RWPE2 (cell line): ENCODE data around the gene NBR1.
"Not testable (repeated sequence)": the region's sequence is repeated elsewhere in the genome, so short reads cannot be mapped to it uniquely, and the experiment has no call there.

Experiments
- ATAC-seq: fragments of 200-7000 bp; cut with Tn5 transposase; 3 replicates; pipeline ENCODE4 v1.9.1; 2021; ENCODE audit warnings: low read depth
- DNase-seq: peaks from one replicate; pipeline ENCODE4 v3.0.0-alpha.2; 2020; ENCODE audit warnings: low spot score
- H3K27ac ChIP-seq: fragments of 450-650 bp; 2 replicates; pipeline ENCODE4 v1.5.1; 2017; ENCODE audit warnings: mild to moderate bottlenecking; ENCODE audit not compliant: poor library complexity, severe bottlenecking
- H3K27me3 ChIP-seq: fragments of 250-450 bp; sonication (Bioruptor Pico); 2 replicates; pipeline ENCODE4 v1.5.1; 2021; ENCODE audit warnings: mild to moderate bottlenecking, moderate library complexity; ENCODE audit not compliant: insufficient read depth, poor library complexity, severe bottlenecking
- H3K36me3 ChIP-seq: fragments of 250-450 bp; sonication (Bioruptor Pico); 2 replicates; pipeline ENCODE4 v1.5.1; 2020; ENCODE audit warnings: low read depth, mild to moderate bottlenecking, moderate library complexity
- H3K4me1 ChIP-seq: fragments of 250-450 bp; sonication (Bioruptor Pico); 2 replicates; pipeline ENCODE4 v1.5.1; 2021; ENCODE audit warnings: mild to moderate bottlenecking, moderate library complexity; ENCODE audit not compliant: insufficient read depth, poor library complexity, severe bottlenecking
- H3K4me3 ChIP-seq: fragments of 250-450 bp; sonication (Bioruptor Pico); 2 replicates; pipeline ENCODE4 v1.5.1; 2021; ENCODE audit warnings: mild to moderate bottlenecking, moderate library complexity; ENCODE audit not compliant: severe bottlenecking
- H3K9me3 ChIP-seq: fragments of 250-450 bp; sonication (Bioruptor Pico); 2 replicates; pipeline ENCODE4 v1.5.1; 2021; ENCODE audit warnings: mild to moderate bottlenecking, moderate library complexity; ENCODE audit not compliant: severe bottlenecking
- CTCF ChIP-seq: fragments of 450-650 bp; IDR thresholded peaks from one replicate; pipeline ENCODE4 v1.5.1; 2017; ENCODE audit warnings: mild to moderate bottlenecking, moderate library complexity; ENCODE audit not compliant: poor library complexity, severe bottlenecking

Gene NBR1

GRCh38 chr17:43220511-43221125 is 49.6 kb downstream of the NBR1 start:
- TF ChIP-seq CTCF, result no peak
- H3K36me3 ChIP-seq, result no peaks in the 10 kb centered on the region

GRCh38 chr17:43224146-43224705 is 53.2 kb downstream of the NBR1 start:
- TF ChIP-seq CTCF, result no peak
- Histone ChIP-seq H3K27me3 (no peaks in the 10 kb centered on the region), H3K9me3 (no peaks in the 10 kb centered on the region), H3K36me3 (no peaks in the 10 kb centered on the region), H3K4me3 (no peak overlapping the region), H3K4me1 (no peaks in the 10 kb centered on the region), H3K27ac (no peak overlapping the region)
- ATAC-seq (no peak; the same call in 2 of the 3 replicates), DNase-seq (no peak)

More at GRCh38 chr17:43220511-43221125, 49.6 kb downstream of the NBR1 start:
- H3K27me3 ChIP-seq, result no peaks in the 10 kb centered on the region
- ATAC-seq (no peak), DNase-seq (no peak)
- no peaks in the 10 kb centered on the region for H3K9me3 ChIP-seq
- H3K27ac ChIP-seq, result no peak overlapping the region
- no peak overlapping the region for H3K4me3 ChIP-seq
- H3K4me1 ChIP-seq, result no peaks in the 10 kb centered on the region

- Histone ChIP-seq H3K4me1 (no peaks in the 10 kb centered on the region), H3K9me3 (no peaks in the 10 kb centered on the region), H3K36me3 (no peaks in the 10 kb centered on the region), H3K27me3 (no peaks in the 10 kb centered on the region), H3K27ac (no peak overlapping the region), H3K4me3 (no peak overlapping the region)
- DNase-seq, result no peak
- TF ChIP-seq CTCF, result no peak
- no peak for ATAC-seq
Observed at GRCh38 chr17:43226393-43226792, 55.4 kb downstream of the NBR1 start.

- not testable (repeated sequence) for DNase-seq, H3K27me3 ChIP-seq, H3K36me3 ChIP-seq, H3K4me3 ChIP-seq, H3K9me3 ChIP-seq, H3K27ac ChIP-seq, H3K4me1 ChIP-seq
- ATAC-seq, result 0 out of 3 replicates have a peak, but pooled peaks have one; percentile 27
Observed at GRCh38 chr17:43228020-43228782, 57.2 kb downstream of the NBR1 start, which contains the start of gene CCDC200. Gene CCDC200, minus strand, starts transcription at chr17:43228623. Its CDS starts 69 bp downstream, at chr17:43228554.

- H3K27me3 ChIP-seq, H3K9me3 ChIP-seq, H3K27ac ChIP-seq, H3K4me3 ChIP-seq, H3K4me1 ChIP-seq, DNase-seq, H3K36me3 ChIP-seq: not testable (repeated sequence)
- 0 out of 3 replicates have a peak, but pooled peaks have one; percentile 14 for ATAC-seq
Observed at GRCh38 chr17:43231205-43232020, 60.4 kb downstream of the NBR1 start.

GRCh38 chr17:43232021-43232699 is 61.1 kb downstream of the NBR1 start:
- not testable (repeated sequence) for H3K36me3 ChIP-seq, H3K9me3 ChIP-seq, ATAC-seq, H3K27ac ChIP-seq, H3K27me3 ChIP-seq, H3K4me3 ChIP-seq, H3K4me1 ChIP-seq
- DNase-seq, result peak; percentile 95

- H3K36me3 ChIP-seq, H3K4me1 ChIP-seq, H3K4me3 ChIP-seq, H3K27me3 ChIP-seq, DNase-seq, H3K9me3 ChIP-seq, H3K27ac ChIP-seq, ATAC-seq: not testable (repeated sequence)
Observed at GRCh38 chr17:43233263-43233662, 62.2 kb downstream of the NBR1 start.

GRCh38 chr17:43233877-43234276 is 62.9 kb downstream of the NBR1 start, which contains the start of gene RNU2-1:
Gene RNU2-1, minus strand, starts transcription at chr17:43233977.
- not testable (repeated sequence) for H3K4me3 ChIP-seq, ATAC-seq, H3K9me3 ChIP-seq, H3K36me3 ChIP-seq, DNase-seq, H3K27ac ChIP-seq, H3K4me1 ChIP-seq, H3K27me3 ChIP-seq
